HG03342 (cell line): ENCODE data around the gene PKP3.
A peak's percentile ranks its signal among the peaks of the same experiment; 100 is the strongest.
"Not testable (repeated sequence)": the region's sequence is repeated elsewhere in the genome, so short reads cannot be mapped to it uniquely, and the experiment has no call there.

Experiments used
- ATAC-seq: cut with Tn5 transposase; IDR thresholded peaks from one replicate; pipeline ENCODE4 v1.9.1; 2021; ENCODE audit warnings: mild to moderate bottlenecking, moderate library complexity; ENCODE audit not compliant: unreplicated experiment

PKP3 gene, protein sequence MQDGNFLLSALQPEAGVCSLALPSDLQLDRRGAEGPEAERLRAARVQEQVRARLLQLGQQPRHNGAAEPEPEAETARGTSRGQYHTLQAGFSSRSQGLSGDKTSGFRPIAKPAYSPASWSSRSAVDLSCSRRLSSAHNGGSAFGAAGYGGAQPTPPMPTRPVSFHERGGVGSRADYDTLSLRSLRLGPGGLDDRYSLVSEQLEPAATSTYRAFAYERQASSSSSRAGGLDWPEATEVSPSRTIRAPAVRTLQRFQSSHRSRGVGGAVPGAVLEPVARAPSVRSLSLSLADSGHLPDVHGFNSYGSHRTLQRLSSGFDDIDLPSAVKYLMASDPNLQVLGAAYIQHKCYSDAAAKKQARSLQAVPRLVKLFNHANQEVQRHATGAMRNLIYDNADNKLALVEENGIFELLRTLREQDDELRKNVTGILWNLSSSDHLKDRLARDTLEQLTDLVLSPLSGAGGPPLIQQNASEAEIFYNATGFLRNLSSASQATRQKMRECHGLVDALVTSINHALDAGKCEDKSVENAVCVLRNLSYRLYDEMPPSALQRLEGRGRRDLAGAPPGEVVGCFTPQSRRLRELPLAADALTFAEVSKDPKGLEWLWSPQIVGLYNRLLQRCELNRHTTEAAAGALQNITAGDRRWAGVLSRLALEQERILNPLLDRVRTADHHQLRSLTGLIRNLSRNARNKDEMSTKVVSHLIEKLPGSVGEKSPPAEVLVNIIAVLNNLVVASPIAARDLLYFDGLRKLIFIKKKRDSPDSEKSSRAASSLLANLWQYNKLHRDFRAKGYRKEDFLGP

DNA sequence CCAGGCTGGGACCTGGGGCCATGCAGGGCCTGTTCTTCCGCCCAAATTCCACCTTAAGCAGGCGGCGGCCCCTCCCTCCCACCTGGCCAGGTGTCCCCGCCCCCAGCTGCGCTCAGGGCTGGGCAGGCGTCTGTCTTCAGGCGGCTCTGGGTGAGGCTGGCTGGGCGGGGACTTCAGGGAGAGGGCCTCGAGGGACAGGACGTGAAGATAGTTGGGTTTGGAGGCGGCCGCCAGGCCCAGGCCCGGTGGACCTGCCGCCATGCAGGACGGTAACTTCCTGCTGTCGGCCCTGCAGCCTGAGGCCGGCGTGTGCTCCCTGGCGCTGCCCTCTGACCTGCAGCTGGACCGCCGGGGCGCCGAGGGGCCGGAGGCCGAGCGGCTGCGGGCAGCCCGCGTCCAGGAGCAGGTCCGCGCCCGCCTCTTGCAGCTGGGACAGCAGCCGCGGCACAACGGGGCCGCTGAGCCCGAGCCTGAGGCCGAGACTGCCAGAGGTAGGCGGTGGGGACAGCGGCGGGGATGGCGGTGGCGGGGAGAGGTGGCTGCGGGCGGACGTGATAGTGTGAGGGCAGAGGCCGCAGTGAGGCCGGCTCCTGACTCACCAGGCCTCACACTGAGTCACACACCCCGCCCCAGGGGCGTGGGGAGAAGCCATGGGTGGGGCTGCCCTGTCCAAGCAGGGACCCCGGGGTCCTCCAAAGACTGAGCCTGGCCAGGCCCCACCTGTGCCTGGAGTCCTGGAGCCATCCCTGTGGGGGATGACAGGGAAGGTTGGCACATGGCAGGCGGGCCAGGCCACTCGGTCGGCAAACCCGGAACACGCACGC lies at the start of gene PKP3:
TSS of gene PKP3 (plus strand) at position 176 of the 824 bp plus-strand sequence. CDS start at position 260, 84 bp downstream.
- no peak for ATAC-seq

DNA sequence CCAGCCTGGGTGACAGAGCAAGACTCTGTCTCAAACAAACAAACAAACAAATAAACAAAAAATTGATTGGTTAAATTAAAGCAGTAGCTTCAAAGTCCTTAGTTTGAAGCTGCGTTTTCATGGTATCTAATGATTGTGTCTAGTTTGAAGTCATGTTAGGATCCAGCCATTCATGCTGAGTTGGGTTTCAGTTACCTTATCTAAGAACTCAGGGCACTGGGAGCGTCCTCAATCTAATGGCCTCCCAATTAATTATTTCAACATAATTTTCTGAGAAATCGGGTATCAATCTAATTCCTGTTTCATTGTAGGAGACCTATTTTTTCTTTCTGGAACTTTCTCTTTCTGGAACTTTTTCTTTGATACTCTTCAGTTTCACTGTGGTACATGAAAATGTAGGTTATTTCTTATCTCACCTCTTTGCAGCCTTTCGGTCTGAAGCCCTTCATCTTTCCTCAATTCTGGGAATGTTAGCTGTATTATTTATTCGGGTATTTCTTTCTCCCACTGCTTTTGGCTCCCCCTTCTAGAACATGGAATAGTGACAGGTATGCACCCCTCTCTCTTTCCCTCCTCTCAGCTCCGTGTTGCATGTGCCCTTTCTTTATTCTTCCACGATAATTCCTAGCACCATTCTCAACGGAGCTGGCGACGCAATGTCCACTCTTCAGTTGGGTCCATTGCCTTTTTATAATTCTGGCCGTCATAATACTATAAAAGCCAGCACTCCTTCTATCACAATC lies 49.0 kb upstream of the PKP3 start:
- ATAC-seq = no peak

DNA sequence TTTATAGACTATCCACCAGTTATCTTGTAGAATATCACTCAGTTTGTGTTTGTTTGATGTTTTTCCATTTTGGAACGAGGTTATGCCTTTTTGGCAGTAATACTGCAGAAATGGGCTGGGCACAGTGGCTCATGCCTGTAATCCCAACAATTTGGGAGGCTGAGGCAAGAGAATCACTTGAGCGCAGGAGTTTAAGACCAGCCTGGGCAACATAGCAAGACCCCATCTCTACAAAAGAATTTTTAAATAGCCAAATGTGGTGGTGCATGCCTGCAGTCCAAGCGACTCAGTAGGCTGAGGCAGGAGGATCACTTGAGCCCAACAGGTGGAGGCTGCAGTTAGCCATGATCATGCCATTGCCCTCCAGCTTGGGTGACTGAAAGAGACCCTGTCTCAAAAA lies 47.5 kb upstream of the PKP3 start:
- no peak for ATAC-seq

- not testable (repeated sequence) for ATAC-seq
These were observed 44.6 kb upstream of the PKP3 start for GRCh38 chr11:349270-349954.

DNA sequence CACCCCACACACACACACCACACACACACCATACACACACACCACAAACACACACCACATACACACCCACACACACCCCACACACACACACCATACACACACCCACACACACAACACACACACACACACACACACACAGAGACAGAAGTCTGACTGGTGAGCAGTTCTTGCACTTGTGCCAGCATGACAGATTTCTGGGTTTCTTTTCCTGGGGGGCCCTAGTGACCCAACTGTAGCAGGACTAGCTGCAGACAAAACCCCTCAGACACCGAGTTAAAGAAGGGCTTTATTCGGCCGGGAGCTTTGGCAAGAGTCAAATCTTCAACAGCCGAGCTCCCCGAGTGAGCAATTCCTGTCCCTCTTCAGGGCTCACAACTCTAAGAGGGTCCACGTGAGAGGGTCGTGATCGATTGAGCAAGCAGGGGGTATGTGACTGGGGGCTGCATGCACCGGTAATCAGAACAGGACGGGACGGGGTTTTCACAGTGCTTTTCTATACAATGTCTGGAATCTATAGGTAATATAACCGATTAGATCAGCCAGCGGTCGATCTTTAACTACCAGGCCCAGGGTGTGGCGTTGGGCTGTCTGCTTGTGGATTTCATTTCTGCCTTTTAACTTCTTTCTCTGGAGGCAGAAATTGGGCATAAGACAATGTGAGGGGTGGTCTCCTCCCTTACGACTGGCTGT lies 43.8 kb upstream of the PKP3 start:
- ATAC-seq = not testable (repeated sequence)

DNA sequence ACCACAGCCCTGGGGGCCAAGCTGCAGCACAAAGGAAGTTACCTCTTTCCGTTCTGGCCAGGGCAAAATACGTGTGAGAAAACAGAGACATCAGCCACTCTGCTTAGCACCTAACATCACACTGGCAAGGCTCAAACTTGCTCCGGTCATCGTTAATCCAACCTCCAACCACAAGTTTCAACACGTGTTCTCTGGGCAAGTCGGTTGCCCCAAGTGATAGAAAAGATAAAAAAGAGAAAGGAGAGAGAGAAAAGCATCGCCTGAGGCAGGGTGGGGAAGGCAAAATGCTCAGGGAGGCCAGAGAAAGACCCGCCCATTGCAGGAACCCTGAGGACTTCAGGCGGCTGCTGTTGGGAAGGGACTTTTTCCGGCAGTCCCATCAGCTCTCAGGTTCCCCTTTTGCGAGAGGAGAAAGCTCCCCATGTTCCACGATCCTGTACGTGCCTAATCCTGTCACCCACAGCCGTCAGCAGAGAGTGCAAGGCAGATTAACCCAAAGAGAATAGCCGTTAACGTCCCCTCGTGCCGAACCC lies 43.2 kb upstream of the PKP3 start:
- ATAC-seq = peak; percentile 41

- ATAC-seq = no peak
These were observed 42.6 kb upstream of the PKP3 start for GRCh38 chr11:351411-351810.

GRCh38 chr11:352456-353031 lies 41.5 kb upstream of the PKP3 start:
- ATAC-seq = no peak

- ATAC-seq = no peak
These were observed 40.7 kb upstream of the PKP3 start for GRCh38 chr11:353179-353873.

- no peak for ATAC-seq
These were observed 38.2 kb upstream of the PKP3 start for GRCh38 chr11:355581-356458.

- ATAC-seq = no peak
These were observed 37.4 kb upstream of the PKP3 start for GRCh38 chr11:356610-357009.

GRCh38 chr11:357582-357981 lies 36.4 kb upstream of the PKP3 start:
- no peak for ATAC-seq

DNA sequence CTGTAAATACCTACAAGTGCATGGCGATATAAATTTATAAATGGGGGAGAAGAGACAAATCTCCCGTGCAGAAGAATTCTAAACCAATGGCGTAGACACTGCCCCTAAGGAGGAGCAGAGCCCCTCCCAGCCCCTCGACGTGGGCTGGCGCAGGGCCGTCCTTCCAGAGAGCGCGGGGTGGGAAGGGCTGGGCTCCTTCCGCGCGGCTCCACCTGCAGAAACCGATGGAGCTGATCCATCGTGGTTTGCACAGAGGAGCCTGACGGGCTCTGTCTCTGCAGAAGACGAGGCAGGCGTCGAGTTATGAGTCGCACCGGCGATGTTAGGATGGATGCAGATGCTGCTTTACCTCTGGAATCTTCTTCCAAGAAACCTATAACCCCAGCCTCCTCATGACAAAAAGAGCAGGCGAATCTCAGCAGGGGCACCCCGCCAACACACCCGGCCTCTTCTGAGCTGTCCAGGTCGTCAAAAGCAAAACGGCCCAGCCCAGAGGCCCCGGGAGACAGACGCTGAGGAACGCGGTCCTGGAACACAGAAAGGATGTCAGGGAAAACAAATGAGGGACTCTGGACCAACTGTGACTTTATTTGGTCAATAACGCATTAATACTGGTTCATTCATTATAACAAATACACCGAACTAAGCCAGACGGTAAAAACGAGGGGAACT lies 35.7 kb upstream of the PKP3 start:
- no peak for ATAC-seq

- no peak for ATAC-seq
These were observed 34.8 kb upstream of the PKP3 start for GRCh38 chr11:359181-359714.

GRCh38 chr11:360326-361280 lies 33.4 kb upstream of the PKP3 start:
- no peak for ATAC-seq
